ENCODE measurements around the gene TMEM59.

GRCh38 chr1:54004481-54005049 lies 48.4 kb downstream of the TMEM59 start:
- TF ChIP-seq, protein P1, sequence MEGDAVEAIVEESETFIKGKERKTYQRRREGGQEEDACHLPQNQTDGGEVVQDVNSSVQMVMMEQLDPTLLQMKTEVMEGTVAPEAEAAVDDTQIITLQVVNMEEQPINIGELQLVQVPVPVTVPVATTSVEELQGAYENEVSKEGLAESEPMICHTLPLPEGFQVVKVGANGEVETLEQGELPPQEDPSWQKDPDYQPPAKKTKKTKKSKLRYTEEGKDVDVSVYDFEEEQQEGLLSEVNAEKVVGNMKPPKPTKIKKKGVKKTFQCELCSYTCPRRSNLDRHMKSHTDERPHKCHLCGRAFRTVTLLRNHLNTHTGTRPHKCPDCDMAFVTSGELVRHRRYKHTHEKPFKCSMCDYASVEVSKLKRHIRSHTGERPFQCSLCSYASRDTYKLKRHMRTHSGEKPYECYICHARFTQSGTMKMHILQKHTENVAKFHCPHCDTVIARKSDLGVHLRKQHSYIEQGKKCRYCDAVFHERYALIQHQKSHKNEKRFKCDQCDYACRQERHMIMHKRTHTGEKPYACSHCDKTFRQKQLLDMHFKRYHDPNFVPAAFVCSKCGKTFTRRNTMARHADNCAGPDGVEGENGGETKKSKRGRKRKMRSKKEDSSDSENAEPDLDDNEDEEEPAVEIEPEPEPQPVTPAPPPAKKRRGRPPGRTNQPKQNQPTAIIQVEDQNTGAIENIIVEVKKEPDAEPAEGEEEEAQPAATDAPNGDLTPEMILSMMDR (conservative IDR thresholded peaks at IDR 0.05; ENCODE audit: low read depth, low read length): no peak
- no peak for TF ChIP-seq EZH2 (IDR thresholded peaks at IDR 0.05; ENCODE audit: borderline replicate concordance, low read depth, low read length, poor library complexity, severe bottlenecking)

Measured in A673 (cell line).